HG03159 (cell line): ENCODE data around the gene BNIP3.
"Not testable (repeated sequence)": the region's sequence is repeated elsewhere in the genome, so short reads cannot be mapped to it uniquely, and the experiment has no call there.

Source experiments
- ATAC-seq: cut with Tn5 transposase; IDR thresholded peaks from one replicate; pipeline ENCODE4 v1.9.1; 2021; ENCODE audit warnings: mild to moderate bottlenecking, moderate library complexity; ENCODE audit not compliant: unreplicated experiment

The BNIP3 gene

DNA sequence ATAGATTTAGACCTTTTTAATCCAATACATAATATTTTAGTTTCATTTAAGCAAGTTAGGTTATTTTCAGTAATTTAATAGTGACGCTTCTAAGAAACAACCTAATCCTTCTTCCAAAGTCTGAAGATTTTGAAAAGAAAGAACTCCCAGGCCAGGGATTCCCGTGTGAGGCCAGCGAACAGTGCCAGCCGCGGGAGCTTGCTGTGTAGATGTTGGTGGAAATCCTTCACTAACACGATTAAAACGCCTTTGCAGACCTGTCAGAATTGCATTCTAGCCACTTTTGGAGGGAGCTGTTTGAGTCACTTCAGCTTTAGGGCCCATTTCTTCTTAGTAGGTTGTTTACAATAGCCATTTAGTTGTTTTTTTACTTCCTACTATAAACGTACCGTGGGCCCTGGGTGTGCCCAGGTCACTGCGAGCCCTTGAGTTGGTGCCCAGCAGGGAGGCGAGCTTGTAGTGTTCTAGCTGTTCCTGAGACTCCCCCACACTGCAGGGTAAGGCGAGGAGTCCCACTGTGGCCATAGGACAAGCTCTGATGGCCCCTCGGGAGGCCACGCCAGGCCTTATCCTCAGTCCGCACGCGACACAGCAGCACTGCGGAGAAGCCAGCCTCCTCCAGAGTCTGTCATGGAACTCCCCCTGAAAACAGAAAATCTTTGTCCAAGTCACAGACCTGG is 48.6 kb downstream of the BNIP3 start:
- ATAC-seq: no peak

DNA sequence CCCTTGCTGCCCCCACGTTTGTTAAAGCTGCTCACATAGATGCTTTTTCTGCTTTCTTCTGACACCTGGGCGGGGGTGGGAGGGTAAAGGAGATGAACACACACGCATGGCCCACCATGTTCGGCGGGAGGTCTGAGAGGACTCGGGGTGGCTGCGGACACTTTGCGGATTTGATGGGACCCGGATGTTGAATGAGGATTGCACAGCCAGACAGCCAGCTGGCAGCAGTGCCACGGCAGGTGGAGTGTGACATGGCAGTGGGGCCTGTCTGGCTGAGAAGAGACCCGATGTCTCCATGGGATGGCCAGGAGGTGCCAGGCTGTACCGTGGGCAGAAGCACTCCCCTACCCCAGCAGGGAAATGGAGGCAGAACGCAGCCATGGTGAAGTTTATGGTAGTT is 49.7 kb downstream of the BNIP3 start:
- ATAC-seq: no peak

DNA sequence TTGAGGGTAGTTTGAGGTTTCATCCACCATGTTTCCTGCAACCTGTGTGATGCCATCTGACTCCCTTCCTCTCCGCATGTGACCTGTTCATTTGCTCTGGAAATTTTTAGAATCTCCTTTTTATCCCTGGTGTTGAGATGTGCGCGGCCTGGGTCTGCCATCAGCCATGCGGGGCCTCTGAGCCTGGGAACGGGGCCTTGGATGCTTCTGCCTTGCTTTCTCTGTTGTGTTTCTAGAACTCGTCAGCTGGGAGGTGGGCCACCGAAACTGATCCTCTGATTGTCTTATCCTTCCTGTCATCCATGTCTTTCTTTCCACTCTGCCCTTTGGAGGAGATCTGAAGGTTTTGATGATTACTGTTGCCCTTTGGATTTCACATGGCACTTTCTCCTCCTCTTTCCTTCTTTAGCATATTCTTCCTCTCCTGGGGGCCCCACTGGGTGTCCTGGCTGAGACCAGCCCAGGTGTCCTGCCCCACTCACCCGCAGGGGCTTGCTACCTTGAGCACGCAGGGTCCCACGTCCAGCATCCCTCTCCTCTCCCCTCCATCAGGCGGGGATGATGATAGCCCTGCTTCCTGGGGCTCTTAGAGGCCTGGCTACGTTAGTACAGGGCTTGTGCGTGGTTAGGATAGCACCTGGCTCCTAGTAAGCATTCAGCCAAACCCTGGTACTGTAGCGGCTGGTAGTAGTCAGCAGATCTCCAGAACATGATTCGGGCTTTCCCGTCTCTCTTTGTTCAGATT is 51.0 kb downstream of the BNIP3 start:
- ATAC-seq: no peak

DNA sequence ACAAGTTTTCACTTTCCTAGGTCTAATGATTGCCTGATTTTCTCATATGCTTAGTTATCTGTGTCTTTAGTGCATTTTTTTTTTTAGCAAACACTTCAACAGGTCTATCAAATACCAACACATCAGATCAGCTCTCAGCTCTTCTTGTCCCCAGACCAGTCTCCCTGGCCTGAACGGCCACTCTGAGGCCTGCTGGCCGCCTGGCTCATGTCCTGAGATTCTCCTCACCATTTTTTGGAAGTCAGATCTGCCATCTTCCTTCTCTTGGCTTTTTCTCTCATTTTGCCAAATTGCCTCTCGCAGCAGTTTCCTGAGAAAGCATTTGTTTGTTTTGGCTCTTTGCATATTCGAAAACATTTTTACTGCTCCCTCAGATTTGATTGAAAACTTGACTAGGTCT is 51.6 kb downstream of the BNIP3 start:
- ATAC-seq: no peak

DNA sequence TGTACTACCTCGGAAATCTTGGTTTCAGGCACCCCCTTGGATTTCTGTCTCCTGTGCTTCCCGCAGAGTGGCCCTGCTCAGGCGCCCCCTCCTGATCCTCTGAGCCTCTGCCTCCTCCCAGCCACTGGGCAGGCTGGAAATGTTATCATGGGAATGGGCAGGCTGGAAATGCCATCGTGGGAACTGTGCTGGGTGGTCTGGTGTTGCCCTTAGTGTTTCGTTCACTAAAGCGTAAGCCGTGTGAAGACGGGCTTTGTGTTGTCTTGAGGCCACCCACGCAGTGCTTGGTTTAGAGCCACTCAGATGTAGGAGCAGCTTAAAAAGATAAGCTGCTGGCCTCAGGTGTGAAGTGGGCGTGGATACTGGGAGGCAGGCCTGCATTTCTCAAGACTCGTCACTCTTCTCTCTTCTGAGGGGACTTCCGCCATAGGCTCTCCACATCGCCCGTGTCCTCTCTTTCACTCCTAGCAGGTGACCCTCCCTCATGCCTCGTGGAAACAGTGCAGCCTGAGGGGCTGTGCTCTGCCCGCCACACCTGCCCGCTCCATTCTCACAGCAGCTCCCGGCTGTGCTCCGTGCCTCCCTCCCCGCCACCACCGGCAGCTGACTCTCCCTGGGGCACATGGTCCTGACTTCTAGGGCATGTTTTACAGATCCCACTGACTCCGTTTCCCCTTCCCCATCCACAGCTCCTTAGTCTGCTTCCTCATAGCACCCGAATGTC is 52.4 kb downstream of the BNIP3 start:
- ATAC-seq: no peak

DNA sequence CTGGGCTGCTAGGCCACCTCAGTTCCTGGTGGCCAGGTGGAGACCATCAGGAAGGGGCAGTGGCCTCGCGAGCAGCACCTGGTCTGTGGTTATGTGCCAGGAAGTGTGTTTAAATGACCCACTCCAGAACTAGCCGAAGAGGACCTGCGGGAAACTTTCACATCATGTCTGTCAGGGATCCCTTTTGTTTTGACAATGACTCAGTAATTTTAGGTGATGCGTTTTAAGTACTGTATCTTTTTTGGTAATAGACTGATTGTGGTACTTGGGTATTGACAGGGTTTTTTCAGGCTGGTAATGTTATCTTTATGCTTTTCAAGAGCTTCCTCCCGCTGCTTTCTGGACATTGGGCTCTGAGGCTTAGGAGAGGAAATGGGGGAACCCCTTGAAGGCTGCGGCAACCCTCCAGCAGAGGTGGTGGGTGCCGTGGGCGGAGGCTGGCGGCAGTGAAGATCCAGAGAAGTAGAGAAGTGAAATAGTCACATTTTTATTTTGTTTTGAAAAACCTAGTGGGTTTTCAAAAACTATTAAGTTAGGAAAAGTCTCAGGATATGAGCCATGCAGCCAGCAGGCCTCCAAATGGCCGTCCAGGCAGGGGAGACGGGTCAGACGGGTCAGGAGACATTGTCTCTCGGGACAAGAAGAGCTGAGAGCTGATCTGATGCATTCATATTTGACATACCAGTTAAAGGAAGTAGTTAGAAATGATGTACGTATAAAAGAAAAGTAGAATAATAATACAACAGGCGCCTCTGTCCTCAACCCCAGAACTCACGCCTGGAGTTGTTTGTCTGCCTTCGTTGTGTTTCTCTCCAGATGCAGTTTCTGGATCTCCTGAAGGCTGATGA is 53.3 kb downstream of the BNIP3 start:
- peak; percentile 77 for ATAC-seq

DNA sequence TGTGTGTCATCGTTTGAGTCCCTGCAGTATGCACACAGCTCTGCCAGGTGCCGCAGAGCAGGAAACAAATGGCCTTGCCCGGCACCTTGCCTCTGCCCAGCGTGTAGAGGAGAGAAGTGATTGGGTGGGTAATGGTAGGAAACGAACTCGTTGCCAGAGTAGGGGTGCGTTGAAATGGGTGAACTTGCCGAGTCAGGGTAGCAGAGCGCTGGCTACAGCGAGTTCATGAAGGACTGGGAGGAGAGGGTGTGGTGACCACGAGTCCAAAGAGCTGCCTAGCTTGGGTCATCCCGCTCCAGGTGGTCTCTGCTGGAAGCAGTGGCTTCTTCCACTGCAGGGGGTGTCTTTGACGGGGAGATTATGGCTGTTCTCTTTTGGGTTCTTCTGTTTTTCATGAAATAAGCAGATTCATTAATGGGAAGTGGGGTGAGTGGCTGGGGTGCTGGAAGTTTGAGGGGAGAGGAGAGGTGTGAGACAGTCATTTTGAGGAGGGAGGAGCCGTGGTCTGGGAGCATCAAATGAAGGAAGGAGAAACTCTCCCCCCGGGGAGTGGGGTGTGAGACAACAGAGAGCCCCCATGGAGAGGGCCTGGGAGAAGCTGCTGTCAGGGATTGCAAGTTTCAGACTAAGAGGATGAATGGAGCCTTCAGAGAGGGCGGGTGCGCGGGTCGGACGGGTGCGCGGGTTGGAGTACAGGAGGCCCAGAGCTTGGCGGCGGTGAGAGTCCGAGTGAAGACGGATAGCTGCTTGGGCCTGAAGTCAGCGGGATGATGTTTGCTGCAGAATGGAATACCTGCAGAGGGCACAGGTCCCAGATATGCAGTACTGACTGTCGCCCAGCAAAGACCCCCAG is 54.8 kb downstream of the BNIP3 start:
- no peak for ATAC-seq

DNA sequence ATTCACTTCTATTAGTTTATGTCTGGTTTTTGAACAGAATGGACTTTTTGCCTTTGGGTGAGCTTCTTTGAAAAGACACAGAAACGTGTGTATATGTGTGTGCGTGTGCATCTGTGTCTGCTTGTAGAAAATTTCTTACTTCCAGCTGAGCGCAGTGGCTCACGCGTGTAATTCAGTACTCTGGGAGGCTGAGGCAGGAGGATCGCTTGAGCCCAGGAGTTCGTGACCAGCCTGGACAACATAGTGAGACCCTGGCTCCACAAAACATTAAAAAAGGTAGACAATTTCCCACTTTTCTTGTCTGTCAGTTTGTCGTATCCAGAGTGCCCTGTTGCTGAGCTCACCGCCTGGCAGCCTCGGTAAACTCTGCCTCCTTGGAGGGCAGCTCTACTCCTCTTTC is 55.5 kb downstream of the BNIP3 start:
- ATAC-seq: no peak

DNA sequence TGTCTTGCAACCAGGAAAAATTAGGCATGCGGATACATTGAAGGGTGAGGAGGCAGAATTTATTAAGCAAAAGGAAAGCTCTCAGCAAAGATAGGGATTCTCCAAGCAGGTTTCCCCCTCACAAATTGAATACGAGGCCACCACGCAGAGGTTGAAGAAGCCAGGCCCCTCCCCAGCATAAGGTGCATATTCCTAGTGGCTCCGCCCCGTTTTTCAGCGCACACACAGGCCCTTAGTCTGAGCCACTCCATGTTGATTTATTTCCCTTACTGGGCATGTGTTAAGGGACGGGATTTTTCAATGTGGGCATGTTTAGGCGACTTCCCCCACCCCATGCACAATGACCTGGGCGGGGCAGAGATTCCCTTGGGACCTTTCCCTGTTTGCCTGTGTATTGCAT is 56.0 kb downstream of the BNIP3 start:
- no peak for ATAC-seq

DNA sequence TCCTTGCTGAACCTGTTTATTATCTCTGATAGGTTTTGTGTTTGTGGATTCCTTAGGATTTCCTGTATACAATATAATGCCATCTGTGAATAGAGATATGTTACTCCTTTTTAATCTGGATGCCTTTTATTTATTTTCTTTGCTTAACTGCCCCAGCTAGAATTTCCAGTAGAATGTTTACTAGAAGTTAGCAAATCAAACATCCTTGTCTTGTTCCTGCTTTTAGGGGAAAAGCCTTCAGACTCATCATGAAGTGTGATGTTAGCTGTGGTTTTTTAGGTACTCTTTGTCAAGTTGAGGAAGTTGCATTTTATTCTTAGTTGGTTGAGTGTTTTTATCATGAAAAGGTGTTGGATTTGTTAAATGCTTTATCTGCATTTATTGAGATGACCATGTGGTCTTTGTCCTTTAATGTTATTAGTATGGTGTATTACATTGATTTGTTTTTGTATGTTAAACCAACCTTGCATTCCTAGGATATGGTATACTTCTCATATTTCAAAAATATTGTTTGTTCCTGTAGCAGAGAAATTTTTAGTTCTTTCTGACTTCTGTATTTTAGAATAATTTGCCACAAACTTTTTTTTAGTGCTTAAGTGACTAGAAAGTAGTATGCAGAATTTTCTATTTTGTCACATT is 56.6 kb downstream of the BNIP3 start:
- ATAC-seq: no peak

DNA sequence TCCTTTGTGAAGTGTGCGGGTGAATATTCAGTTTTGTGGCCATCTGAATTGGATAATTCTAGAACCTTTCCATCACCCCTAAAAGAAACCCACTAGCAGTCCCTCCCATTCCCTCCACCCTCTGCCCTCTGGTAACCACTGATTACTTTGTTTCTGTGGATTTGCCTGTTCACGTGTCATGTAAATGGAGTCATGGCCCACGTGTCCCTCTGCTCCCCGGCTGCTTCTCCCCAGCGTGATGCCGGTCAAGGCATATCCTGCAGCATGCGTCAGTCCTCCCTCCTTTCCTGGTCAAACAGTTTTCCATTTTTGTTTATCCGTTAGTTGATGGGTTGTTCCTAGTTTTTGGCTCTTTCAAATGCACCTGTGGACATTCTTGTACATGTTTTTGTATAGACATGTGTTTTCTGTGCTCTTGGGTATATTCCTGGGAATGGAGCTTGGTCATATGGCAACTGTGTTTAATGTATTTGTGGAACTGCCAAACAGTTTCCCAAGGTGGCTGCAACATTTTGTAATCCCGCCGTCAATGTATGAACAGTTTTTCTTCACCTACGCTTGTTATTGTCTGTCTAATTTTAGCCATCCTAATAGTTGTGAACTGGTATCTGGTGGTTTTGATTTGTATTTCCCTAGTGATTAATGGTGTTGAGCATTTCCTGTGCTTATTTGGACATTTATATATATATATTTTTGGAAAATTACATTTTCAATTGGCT is 58.5 kb downstream of the BNIP3 start:
- ATAC-seq: no peak

DNA sequence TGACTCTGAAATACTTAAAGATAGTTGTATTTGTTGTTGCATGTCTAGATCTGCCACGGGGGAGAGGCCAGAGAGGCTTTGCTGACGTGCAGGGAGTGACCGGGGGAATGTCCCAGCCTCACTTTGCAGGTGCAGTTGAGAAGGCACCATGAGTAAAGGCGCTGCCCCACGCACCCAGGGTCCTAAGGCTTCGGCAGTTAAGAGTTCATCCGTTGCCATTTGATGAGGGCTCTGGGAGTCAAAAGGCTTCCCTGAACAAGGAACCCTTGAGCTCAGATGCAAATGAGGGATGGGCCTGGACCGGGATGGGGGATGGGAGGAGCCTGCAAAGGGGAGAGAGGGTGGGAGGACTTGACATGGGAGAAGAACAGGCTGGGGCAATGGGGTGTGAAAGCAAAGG is 60.5 kb downstream of the BNIP3 start:
- no peak for ATAC-seq

DNA sequence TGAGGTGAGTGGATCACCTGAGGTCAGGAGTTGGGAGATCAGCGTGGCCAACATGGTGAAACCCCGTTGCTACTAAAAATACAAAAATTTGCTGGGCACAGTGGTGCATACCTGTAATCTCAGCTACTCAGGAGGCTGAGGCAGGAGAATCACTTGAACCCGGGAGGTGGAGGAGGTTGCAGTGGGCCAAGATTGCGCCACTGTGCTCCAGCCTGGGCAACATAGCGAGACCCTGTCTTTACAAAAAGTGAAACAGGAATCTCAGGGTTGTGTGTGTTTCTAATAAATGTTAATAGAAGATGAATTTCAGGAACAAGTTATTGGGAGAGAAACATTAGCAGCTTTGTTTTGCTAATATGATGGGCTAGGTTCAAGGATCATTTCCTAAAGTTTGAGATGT is 61.0 kb downstream of the BNIP3 start:
- no peak for ATAC-seq

DNA sequence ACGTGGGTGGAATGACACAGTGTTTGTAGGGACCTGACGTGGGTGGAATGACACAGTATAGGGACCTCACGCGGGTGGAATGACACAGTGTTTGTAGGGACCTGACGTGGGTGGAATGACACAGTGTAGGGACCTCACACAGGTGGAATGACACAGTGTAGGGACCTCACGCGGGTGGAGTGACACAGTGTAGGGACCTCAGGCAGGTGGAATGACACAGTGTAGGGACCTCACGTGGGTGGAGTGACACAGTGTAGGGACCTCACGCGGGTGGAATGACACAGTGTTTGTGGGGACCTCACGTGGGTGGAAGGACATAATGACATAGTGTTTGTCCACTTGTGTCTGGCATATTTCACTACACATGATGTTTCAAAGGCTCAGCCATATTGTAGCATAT is 61.6 kb downstream of the BNIP3 start:
- no peak for ATAC-seq

DNA sequence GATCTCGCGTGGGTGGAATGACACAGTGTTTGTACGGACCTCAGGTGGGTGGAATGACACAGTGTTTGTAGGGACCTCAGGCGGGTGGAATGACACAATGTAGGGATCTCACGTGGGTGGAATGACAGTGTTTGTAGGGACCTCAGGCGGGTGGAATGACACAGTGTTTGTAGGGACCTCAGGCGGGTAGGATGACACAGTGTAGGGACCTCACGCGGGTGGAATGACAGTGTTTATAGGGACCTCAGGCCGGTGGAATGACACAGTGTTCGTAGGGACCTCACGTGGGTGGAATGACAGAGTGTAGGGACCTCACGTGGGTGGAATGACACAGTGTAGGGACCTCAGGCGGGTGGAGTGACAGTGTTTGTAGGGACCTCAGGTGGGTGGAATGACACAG is 62.3 kb downstream of the BNIP3 start:
- ATAC-seq: not testable (repeated sequence)
